Ishikawa (cell line): Measurements from ENCODE around the gene FAM81A.

Experiments used
- CEBPB ChIP-seq: IDR thresholded peaks from 2 replicates; pipeline ENCODE4 v1.6.1; 2012
- CREB1 ChIP-seq: IDR thresholded peaks from 2 replicates; pipeline ENCODE4 v1.6.1; 2012; ENCODE audit warnings: low read depth
- EGR1 ChIP-seq: IDR thresholded peaks from 2 replicates; pipeline ENCODE4 v1.6.1; 2012
- EP300 ChIP-seq: IDR thresholded peaks from 2 replicates; pipeline ENCODE4 v1.6.1; 2012; ENCODE audit warnings: borderline replicate concordance
- FOXM1 ChIP-seq: IDR thresholded peaks from 2 replicates; pipeline ENCODE4 v1.6.1; 2012; ENCODE audit warnings: low read depth, borderline replicate concordance
- MAX ChIP-seq: IDR thresholded peaks from 2 replicates; pipeline ENCODE4 v1.6.1; 2012
- NFIC ChIP-seq: IDR thresholded peaks from 2 replicates; pipeline ENCODE4 v1.6.1; 2012
- RAD21 ChIP-seq: IDR thresholded peaks from 2 replicates; pipeline ENCODE4 v1.6.1; 2012; ENCODE audit warnings: low read depth
- REST ChIP-seq: IDR thresholded peaks from 2 replicates; pipeline ENCODE4 v1.6.1; 2012; ENCODE audit warnings: low read depth, mild to moderate bottlenecking
- TAF1 ChIP-seq: IDR thresholded peaks from 2 replicates; pipeline ENCODE4 v1.6.1; 2012; ENCODE audit warnings: low read depth, mild to moderate bottlenecking
- TCF12 ChIP-seq: IDR thresholded peaks from 2 replicates; pipeline ENCODE4 v1.6.1; 2012; ENCODE audit warnings: low read depth
- TEAD4 ChIP-seq: IDR thresholded peaks from 2 replicates; pipeline ENCODE4 v1.6.1; 2012
- YY1 ChIP-seq: IDR thresholded peaks from 2 replicates; pipeline ENCODE4 v1.6.1; 2012; ENCODE audit warnings: low read depth
- ZBTB7A ChIP-seq: IDR thresholded peaks from 2 replicates; pipeline ENCODE4 v1.6.1; 2012; ENCODE audit warnings: low read depth
- TF ChIP-seq, protein P1 (sequence below): IDR thresholded peaks from 2 replicates; pipeline ENCODE4 v1.6.1; 2012

Gene FAM81A

GRCh38 chr15:59394166-59394661, 43.8 kb upstream of the FAM81A start:
- no peak for TF ChIP-seq EP300
- TF ChIP-seq NFIC: no peak

DNA sequence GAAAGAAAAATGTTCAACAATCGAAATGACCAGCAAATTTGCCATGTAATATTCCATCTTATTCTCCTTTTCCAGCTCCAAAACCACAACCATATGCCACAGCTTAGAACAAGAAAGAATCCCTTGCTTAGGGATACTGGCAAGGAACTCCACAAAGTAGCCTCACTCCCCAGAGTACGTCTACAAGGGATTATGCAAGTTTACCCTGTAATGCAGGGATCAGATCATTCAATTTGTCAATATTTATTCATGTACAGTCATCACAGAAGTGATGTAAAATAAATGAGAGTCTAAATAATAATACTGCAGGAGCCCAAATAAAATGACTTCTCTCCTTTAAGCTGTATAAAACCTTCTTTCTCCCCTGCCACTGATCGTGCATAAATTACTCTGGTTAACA, 41.8 kb upstream of the FAM81A start:
- TF ChIP-seq TEAD4 (no peak), ZBTB7A (no peak), TAF1 (no peak), YY1 (no peak)

DNA sequence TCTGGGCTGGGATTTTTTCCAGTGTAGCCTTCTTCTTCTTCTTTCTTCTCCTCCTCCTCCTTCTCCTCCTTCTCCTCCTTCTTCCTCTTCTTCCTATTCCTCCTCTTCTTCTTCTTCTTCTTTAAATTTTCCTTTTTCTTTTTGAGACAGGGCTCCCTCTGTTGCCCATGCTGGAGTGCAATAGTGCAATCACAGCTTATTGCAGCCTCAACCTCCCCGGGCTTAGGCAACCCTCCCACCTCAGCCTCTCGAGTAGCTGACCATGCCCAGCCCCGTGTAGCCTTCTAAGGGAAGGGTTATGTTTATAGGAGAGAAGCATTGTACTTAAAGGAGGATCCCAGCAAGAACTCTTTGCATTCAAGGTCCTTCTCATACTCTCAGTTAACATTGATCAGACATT, 41.3 kb upstream of the FAM81A start:
- TF ChIP-seq ZBTB7A (no peak), TAF1 (no peak), YY1 (no peak), TCF12 (no peak), REST (no peak), RAD21 (0 out of 2 replicates have a peak, but pooled peaks have one; percentile 6), TEAD4 (no peak)

- TF ChIP-seq NFIC (no peak), TCF12 (no peak), EP300 (no peak), ZBTB7A (no peak), CEBPB (no peak), TAF1 (no peak), MAX (no peak), RAD21 (no peak), EGR1 (no peak), FOXM1 (no peak), TEAD4 (no peak), REST (no peak)
- TF ChIP-seq, protein P1, sequence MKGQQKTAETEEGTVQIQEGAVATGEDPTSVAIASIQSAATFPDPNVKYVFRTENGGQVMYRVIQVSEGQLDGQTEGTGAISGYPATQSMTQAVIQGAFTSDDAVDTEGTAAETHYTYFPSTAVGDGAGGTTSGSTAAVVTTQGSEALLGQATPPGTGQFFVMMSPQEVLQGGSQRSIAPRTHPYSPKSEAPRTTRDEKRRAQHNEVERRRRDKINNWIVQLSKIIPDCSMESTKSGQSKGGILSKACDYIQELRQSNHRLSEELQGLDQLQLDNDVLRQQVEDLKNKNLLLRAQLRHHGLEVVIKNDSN: no peak
Observed at GRCh38 chr15:59398220-59398619, 39.8 kb upstream of the FAM81A start.

DNA sequence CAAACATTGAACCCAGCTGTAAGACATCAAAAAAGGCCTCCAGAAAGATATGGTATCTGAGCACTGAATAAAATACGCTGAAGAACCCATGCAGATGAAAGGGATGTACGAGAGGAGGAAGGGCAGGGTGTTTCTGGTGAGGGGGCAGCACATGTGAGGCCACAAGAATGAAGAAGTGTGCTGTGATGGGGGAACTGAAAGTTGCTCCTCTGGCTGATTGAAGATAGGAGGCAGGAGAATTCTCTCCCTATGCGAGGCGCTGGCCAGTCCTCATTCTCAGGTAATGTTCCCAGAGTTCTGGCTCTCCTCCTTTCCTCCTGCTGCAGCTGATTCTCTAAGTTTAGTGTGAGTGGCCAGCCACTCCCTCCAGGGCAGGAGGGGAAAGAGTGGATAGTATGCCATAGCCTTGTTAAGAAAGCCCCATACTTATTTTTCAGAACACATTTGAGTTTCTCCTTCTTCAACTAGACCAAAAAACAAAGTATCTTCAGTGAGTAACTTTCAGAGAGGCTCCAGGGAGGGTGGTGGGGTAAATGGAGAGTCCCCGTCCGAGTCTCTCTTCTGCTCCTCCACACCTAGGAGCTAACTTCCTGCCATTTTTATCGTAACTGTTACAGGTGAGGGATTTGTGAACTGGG, 38.4 kb upstream of the FAM81A start:
- TF ChIP-seq CEBPB (no peak), REST (no peak)

GRCh38 chr15:59400103-59400813, 37.7 kb upstream of the FAM81A start:
- no peak for TF ChIP-seq RAD21
- no peak for TF ChIP-seq EGR1
- TF ChIP-seq TAF1: no peak
- TF ChIP-seq EP300: no peak
- no peak for TF ChIP-seq ZBTB7A
- no peak for TF ChIP-seq YY1
- TF ChIP-seq MAX: no peak
- no peak for TF ChIP-seq TEAD4
- no peak for TF ChIP-seq CEBPB
- TF ChIP-seq, protein P1: no peak
- TF ChIP-seq NFIC: no peak
- TF ChIP-seq TCF12: no peak
- no peak for TF ChIP-seq FOXM1
- no peak for TF ChIP-seq REST
- no peak for TF ChIP-seq CREB1
